Jurkat, Clone E6-1 (cell line): ENCODE measurements around the gene PTPRN2.
"Not testable (repeated sequence)": the region's sequence is repeated elsewhere in the genome, so short reads cannot be mapped to it uniquely, and the experiment has no call there.

Experiments used
- DNase-seq: peaks from one replicate; pipeline ENCODE4 v3.0.0-alpha.2; 2011; ENCODE audit warnings: low read depth, low spot score
- H3K4me3 ChIP-seq: 2 replicates; pipeline ENCODE4 v1.5.1; 2011; ENCODE audit warnings: mild to moderate bottlenecking, low read length, control low read depth, moderate library complexity

PTPRN2 gene

GRCh38 chr7:158237672-158238335 lies 349.8 kb downstream of the PTPRN2 start:
- no peak overlapping the region for H3K4me3 ChIP-seq
- DNase-seq: no peak

GRCh38 chr7:158236400-158236799 lies 351.2 kb downstream of the PTPRN2 start:
- no peak for DNase-seq

GRCh38 chr7:158235862-158236261 lies 351.8 kb downstream of the PTPRN2 start:
- no peak for DNase-seq
- H3K4me3 ChIP-seq: no peak overlapping the region

More at GRCh38 chr7:158236400-158236799, 351.2 kb downstream of the PTPRN2 start:
- no peak overlapping the region for H3K4me3 ChIP-seq

- H3K4me3 ChIP-seq: no peak overlapping the region
- DNase-seq: no peak
These were observed 357.7 kb downstream of the PTPRN2 start for GRCh38 chr7:158229945-158230344.

- DNase-seq: no peak
- no peak overlapping the region for H3K4me3 ChIP-seq
These were observed 358.6 kb downstream of the PTPRN2 start for GRCh38 chr7:158228986-158229385.

- H3K4me3 ChIP-seq: no peak overlapping the region
- no peak for DNase-seq
These were observed 359.5 kb downstream of the PTPRN2 start for GRCh38 chr7:158228131-158228530.

GRCh38 chr7:158227258-158227984 lies 360.2 kb downstream of the PTPRN2 start:
- H3K4me3 ChIP-seq: no peak overlapping the region
- no peak for DNase-seq

GRCh38 chr7:158216198-158216597 lies 371.4 kb downstream of the PTPRN2 start:
- DNase-seq: no peak
- H3K4me3 ChIP-seq: no peak overlapping the region

- H3K4me3 ChIP-seq: no peak overlapping the region
- no peak for DNase-seq
These were observed 378.2 kb downstream of the PTPRN2 start for GRCh38 chr7:158209435-158209834.

GRCh38 chr7:158206341-158206740 lies 381.3 kb downstream of the PTPRN2 start:
- no peak for DNase-seq

GRCh38 chr7:158204453-158204852 lies 383.2 kb downstream of the PTPRN2 start:
- no peak for DNase-seq
- no peak overlapping the region for H3K4me3 ChIP-seq

More at GRCh38 chr7:158206341-158206740, 381.3 kb downstream of the PTPRN2 start:
- no peak overlapping the region for H3K4me3 ChIP-seq

GRCh38 chr7:158203948-158204347 lies 383.7 kb downstream of the PTPRN2 start:
- DNase-seq, H3K4me3 ChIP-seq: not testable (repeated sequence)

- H3K4me3 ChIP-seq: no peak overlapping the region
- DNase-seq: no peak
These were observed 393.2 kb downstream of the PTPRN2 start for GRCh38 chr7:158194365-158194900.

GRCh38 chr7:158193446-158193845 lies 394.2 kb downstream of the PTPRN2 start:
- DNase-seq: no peak
- H3K4me3 ChIP-seq: no peak overlapping the region

- no peak for DNase-seq
- no peak overlapping the region for H3K4me3 ChIP-seq
These were observed 394.7 kb downstream of the PTPRN2 start for GRCh38 chr7:158192956-158193355.

- DNase-seq: no peak
- H3K4me3 ChIP-seq: no peak overlapping the region
These were observed 395.3 kb downstream of the PTPRN2 start for GRCh38 chr7:158192184-158192835.

- no peak overlapping the region for H3K4me3 ChIP-seq
- no peak for DNase-seq
These were observed 396.0 kb downstream of the PTPRN2 start for GRCh38 chr7:158191671-158192070.

GRCh38 chr7:158190756-158191155 lies 396.9 kb downstream of the PTPRN2 start:
- no peak for DNase-seq
- H3K4me3 ChIP-seq: no peak overlapping the region

- no peak for DNase-seq
- no peak overlapping the region for H3K4me3 ChIP-seq
These were observed 398.9 kb downstream of the PTPRN2 start for GRCh38 chr7:158188676-158189075.

- H3K4me3 ChIP-seq: no peak overlapping the region
- no peak for DNase-seq
These were observed 400.0 kb downstream of the PTPRN2 start for GRCh38 chr7:158187694-158187994.
